Peyer's patch (tissue), 4 donors: ENCODE measurements around the gene RSPH1. TPM values are rescaled to one million over a fixed set of nuclear protein-coding genes. Genes with fewer than 3 reads are reported as not detected.

Experiments
- DNase-seq, 3 donors: peaks; one replicate each; pipeline ENCODE4 v3.0.0-alpha.2; 2017 to 2019
- H3K27ac ChIP-seq, 4 donors: fragments of 200-600 bp; sonication (generic); one replicate each; pipeline ENCODE4 v1.5.1; 2016 to 2019
- H3K27me3 ChIP-seq, 2 donors: fragments of 200-600 bp; sonication (generic); one replicate each; pipeline ENCODE4 v1.5.1; 2019
- H3K36me3 ChIP-seq, 3 donors: fragments of 200-600 bp; sonication (generic); one replicate each; pipeline ENCODE4 v1.5.1; 2016 to 2019
- H3K4me1 ChIP-seq, 4 donors: fragments of 200-600 bp; sonication (generic); one replicate each; pipeline ENCODE4 v1.5.1; 2016 to 2019
- H3K4me3 ChIP-seq, 4 donors: fragments of 200-600 bp; sonication (generic); 1 replicate in 3 of 4; 2 replicates in 1 of 4; pipeline ENCODE4 v1.5.1; 2016 to 2019; ENCODE audit warnings: mild to moderate bottlenecking in 1 of 4
- H3K9me3 ChIP-seq, 4 donors: fragments of 200-600 bp; sonication (generic); one replicate each; pipeline ENCODE4 v1.5.1; 2016 to 2019; ENCODE audit warnings: mild to moderate bottlenecking in 1 of 4
- POLR2A ChIP-seq, 2 donors: fragments of 450-650 bp; IDR thresholded peaks; one replicate each; pipeline ENCODE4 v1.5.1; 2017; ENCODE audit warnings: antibody characterized with exemption in 2 of 2, mild to moderate bottlenecking in 2 of 2, moderate library complexity in 2 of 2
- total RNA-seq, 4 donors: library from RNA; depleted of rRNA; stranded (reverse); fragments of >200 nt; gene quantifications; one replicate each; pipeline ENCODE4 v1.1.0, GENCODE V29; 2016
- TF ChIP-seq, protein P1 (sequence below), 6 experiments: fragments of 450-650 bp in 4 of 6; fragments of 200-600 bp in 2 of 6; sonication (generic) in 1 of 6; IDR thresholded peaks; one replicate each; pipeline ENCODE4 v1.5.1; 2017 to 2019; ENCODE audit warnings: antibody characterized with exemption in 6 of 6, mild to moderate bottlenecking in 3 of 6, moderate library complexity in 1 of 6

RSPH1 gene
- total RNA-seq, 4 donors from 2014 or later, result 2.5 to 11.0 (median 6.7) TPM

DNA sequence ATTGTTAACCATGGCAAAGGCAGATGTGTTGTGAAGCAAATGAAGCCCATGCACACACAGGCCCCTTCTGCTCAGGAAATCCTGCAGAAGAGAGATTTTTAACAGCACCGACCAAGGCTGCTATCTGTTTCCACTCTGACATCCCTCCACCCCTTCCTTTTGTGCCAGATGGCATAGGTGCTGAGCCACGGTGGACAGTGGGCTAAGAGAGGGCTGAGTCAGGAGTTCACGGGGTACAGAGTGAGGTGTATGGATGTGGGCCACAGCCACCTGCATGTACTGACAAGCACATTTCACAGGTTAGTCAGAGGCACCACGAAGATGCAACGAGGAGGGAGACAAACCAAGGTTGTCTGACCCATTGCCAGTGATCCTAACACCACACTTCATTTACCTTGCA, 9.5 kb downstream of the RSPH1 start:
- no peak for TF ChIP-seq POLR2A (IDR thresholded peaks at IDR 0.05)
- TF ChIP-seq, protein P1, sequence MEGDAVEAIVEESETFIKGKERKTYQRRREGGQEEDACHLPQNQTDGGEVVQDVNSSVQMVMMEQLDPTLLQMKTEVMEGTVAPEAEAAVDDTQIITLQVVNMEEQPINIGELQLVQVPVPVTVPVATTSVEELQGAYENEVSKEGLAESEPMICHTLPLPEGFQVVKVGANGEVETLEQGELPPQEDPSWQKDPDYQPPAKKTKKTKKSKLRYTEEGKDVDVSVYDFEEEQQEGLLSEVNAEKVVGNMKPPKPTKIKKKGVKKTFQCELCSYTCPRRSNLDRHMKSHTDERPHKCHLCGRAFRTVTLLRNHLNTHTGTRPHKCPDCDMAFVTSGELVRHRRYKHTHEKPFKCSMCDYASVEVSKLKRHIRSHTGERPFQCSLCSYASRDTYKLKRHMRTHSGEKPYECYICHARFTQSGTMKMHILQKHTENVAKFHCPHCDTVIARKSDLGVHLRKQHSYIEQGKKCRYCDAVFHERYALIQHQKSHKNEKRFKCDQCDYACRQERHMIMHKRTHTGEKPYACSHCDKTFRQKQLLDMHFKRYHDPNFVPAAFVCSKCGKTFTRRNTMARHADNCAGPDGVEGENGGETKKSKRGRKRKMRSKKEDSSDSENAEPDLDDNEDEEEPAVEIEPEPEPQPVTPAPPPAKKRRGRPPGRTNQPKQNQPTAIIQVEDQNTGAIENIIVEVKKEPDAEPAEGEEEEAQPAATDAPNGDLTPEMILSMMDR (IDR thresholded peaks at IDR 0.05), result no peak
- H3K36me3 ChIP-seq, result no peaks in the 10 kb centered on the region

DNA sequence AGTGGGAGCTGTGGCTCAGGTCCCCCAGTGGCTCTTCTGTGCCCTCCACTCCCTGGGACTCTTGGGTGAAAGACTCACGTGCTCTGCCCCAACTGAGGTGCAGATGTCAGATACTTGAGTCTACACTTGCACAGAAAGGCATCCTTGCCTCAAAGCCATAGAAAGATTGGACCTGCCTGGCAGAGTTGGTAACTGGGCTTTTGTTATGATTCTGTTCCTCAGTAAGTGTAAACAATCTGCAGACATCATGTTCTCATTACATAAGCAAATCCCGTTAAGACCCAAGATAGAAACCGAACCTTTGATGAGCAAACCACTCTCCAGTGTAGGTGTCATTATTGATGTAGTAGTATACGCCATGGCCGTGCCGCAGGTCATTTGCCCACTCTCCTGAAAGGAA, 10.0 kb downstream of the RSPH1 start:
- DNase-seq, result no peak
- Histone ChIP-seq H3K27ac (no peak overlapping the region), H3K27me3 (no peaks in the 10 kb centered on the region), H3K9me3 (no peaks in the 10 kb centered on the region), H3K4me3 (no peak overlapping the region), H3K36me3 (no peaks in the 10 kb centered on the region), H3K4me1 (peaks cover 0 to 12% (median 1%) of the 10 kb centered on the region in 4 donors)
- TF ChIP-seq, protein P1 (IDR thresholded peaks at IDR 0.05), result no peak
- no peak for TF ChIP-seq POLR2A (IDR thresholded peaks at IDR 0.05)

More for the DNA sequence above, 9.5 kb downstream of the RSPH1 start:
- no peaks in the 10 kb centered on the region for H3K9me3 ChIP-seq
- H3K4me1 ChIP-seq, result peaks cover 0 to 12% (median 1%) of the 10 kb centered on the region in 4 donors
- H3K4me3 ChIP-seq, result no peak overlapping the region
- H3K27ac ChIP-seq, result no peak overlapping the region
- H3K27me3 ChIP-seq, result no peaks in the 10 kb centered on the region
- peak in 1 of 3 donors; percentile 37 for DNase-seq

DNA sequence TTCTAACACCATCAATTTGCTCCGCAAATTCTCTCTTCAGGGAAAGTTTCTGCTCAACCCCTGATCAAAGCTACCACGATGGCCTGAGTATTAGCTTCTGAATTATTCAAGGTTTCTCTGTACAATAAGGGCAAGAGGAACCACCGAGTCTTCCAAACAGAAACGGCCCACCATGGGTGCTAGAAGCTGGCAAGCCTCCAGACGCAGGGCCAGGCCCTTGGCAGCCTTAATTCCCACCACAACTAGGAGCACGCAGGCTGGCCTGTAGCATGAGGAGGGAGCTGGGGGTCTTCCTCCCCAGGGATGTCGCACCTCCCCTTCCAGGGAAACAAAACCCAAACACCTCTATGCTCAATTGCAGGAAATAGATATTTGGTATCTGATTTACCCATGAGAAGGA, 11.1 kb downstream of the RSPH1 start:
- H3K36me3 ChIP-seq, result no peaks in the 10 kb centered on the region
- no peak overlapping the region for H3K4me3 ChIP-seq
- no peak overlapping the region for H3K27ac ChIP-seq
- TF ChIP-seq, protein P1 (IDR thresholded peaks at IDR 0.05), result no peak
- TF ChIP-seq POLR2A (IDR thresholded peaks at IDR 0.05), result no peak
- no peaks in the 10 kb centered on the region for H3K27me3 ChIP-seq
- H3K9me3 ChIP-seq, result no peaks in the 10 kb centered on the region
- DNase-seq, result no peak
- H3K4me1 ChIP-seq, result peaks cover 0 to 7% (median 1%) of the 10 kb centered on the region in 4 donors

DNA sequence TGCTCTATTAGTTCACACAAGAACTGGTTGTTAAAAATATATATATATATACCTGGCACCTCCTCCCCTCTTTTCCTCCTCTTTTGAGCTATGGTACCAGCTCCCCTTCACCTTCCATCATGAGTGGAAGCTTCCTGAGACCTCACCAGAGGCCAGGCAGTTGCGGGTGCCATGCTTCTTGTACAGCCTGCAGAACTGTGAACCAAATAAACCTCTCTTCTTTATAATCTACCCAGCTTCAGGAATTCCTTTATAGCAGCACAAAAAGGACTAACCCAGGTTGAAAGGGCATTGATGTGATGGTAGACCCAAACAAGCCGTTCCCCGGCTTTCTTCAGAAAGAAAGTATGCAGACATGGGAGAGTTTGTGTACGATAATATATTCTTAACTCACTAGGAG, 14.9 kb downstream of the RSPH1 start:
- Histone ChIP-seq H3K4me3 (no peak overlapping the region), H3K36me3 (no peaks in the 10 kb centered on the region), H3K27me3 (no peaks in the 10 kb centered on the region), H3K27ac (no peak overlapping the region), H3K4me1 (peaks cover 0 to 5% (median 1%) of the 10 kb centered on the region in 4 donors), H3K9me3 (no peaks in the 10 kb centered on the region)
- DNase-seq, result no peak
- TF ChIP-seq POLR2A (IDR thresholded peaks at IDR 0.05), result no peak
- TF ChIP-seq, protein P1 (IDR thresholded peaks at IDR 0.05), result no peak

DNA sequence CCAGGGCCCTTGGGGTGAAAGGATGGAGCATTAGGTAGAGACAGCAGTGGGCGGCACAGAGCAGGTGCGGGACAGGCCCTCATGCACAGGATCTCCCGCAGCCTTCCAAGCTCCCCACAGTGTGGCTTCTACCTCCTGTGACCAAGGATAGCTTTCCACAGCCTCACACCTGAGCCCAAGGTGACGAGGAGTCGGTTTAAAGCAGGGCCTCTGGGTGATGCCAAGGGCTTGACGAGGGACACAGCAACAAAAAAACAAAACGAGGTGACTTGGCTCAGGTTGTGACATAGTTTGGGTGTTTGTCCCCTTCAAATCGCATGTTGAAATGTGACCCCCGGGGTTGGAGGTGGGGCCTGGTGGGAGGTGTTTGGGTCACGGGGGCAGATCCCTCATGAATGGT, 15.3 kb downstream of the RSPH1 start:
- peak in 1 of 3 donors; percentile 35 for DNase-seq
- TF ChIP-seq, protein P1 (IDR thresholded peaks at IDR 0.05), result no peak
- no peak for TF ChIP-seq POLR2A (IDR thresholded peaks at IDR 0.05)
- H3K4me3 ChIP-seq, result no peak overlapping the region
- H3K27me3 ChIP-seq, result no peaks in the 10 kb centered on the region
- no peaks in the 10 kb centered on the region for H3K36me3 ChIP-seq
- peaks cover 0 to 5% (median 1%) of the 10 kb centered on the region in 4 donors for H3K4me1 ChIP-seq
- no peaks in the 10 kb centered on the region for H3K9me3 ChIP-seq
- H3K27ac ChIP-seq, result no peak overlapping the region

DNA sequence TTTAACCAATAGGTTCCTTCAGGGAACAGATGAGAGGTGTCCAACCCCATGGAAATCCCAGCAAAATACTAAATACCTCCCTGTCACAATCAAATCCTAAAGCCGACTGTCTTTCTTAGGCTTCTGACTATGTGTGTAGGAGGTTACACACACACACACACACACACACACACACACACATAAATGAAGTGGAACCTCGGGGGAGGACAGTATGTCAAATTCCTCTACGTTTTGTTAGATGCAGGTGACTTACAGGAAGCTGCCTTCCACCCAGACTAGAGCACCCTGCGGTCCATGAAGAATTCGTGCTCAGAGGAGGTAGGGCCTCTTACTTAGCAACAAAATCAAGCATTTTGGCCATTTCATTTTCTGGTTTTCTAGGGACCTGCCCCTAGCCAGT, 16.4 kb downstream of the RSPH1 start:
- TF ChIP-seq POLR2A (IDR thresholded peaks at IDR 0.05), result no peak
- TF ChIP-seq, protein P1 (IDR thresholded peaks at IDR 0.05), result no peak
- no peaks in the 10 kb centered on the region for H3K36me3 ChIP-seq
- DNase-seq, result no peak
- no peaks in the 10 kb centered on the region for H3K9me3 ChIP-seq
- H3K27ac ChIP-seq, result no peak overlapping the region
- H3K4me1 ChIP-seq, result peaks cover 0 to 10% (median 1%) of the 10 kb centered on the region in 4 donors
- H3K4me3 ChIP-seq, result no peak overlapping the region
- no peaks in the 10 kb centered on the region for H3K27me3 ChIP-seq
